ENCODE measurements around the gene NNAT.

The NNAT gene

DNA sequence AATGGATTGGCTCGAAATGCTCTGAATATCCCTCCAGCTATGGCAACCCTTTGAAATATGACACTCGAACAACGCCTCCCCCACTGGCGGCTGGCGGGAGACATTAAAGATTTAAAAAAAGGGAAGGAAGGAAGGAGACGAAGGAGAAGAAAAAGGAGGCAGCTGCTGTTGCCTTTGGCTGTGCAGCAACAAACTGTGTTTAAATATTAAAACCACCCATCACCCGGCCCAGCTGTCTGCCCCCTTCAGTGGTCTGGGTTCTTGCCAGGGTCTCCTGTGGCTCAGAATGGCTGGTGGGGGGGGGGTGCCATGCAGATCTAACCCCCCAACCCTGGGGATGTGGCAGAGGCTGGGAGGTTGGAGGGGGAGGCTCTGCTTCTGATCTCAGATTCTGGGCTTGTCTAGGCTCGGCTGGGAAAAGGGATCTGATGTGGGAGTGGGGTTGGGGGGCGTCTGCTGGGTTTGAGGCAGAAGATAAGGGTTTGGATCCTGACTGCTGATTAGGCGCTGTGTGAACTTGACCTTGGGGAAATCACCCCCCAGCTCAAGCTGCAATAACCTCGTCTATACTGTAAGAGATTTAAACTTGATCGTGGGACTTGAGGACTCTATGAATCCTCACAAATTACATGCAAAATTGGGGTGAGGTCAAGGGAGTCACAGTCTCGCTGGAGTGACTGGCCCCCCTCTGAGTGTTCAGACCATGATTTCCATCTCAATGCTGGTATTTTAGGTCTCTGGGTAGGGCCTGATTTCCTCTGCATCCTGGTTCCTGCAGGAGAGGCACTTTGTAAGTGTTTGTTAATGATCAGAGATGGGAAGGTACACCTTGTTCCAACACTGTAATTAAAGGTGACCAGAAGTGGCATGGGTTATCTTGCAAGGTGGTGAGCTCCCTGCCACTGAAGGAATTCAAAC is 46.9 kb downstream of the NNAT start:
- DNase-seq, result peak; percentile 14

GRCh38 chr20:37570419-37570818 is 49.4 kb downstream of the NNAT start:
- DNase-seq, result no peak

DNA sequence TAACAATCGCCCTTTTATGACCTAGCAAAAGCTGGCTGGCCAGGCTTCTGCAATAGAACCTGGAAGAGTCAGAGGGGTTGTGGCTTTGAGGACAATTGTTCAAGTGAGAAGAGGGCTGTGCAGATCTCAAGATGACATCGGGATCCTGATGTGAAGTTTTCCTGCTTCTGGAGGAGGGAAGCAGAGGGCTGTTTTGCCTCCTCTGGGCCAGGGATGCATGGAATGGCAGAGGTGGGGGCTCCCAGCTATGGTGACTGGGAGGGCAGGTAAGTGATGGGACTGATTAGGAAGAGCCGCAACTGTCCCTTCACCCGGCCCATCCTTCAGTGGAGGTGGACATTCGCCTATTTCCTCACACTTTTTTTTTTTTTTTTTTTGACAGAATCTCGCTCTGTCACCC is 50.0 kb downstream of the NNAT start:
- no peak for DNase-seq

Data from DMS53 (cell line).